IMR-90 (cell line): ENCODE data around the gene TMEM184B. TPM values are rescaled to one million over a fixed set of nuclear protein-coding genes. Genes with fewer than 3 reads are reported as not detected.

ENCODE experiments used
- ATAC-seq: fragments of 200-7000 bp; cut with Tn5 transposase; 2 replicates; pipeline ENCODE4 v1.9.1; 2020; ENCODE audit warnings: low read depth, mild to moderate bottlenecking, moderate library complexity
- BruUV-seq: library from RNA; stranded (reverse); fragments of 400-500 nt; replicated peaks from 2 replicates; lab custom pipeline; 2021; lab: Mats Ljungman, UMichigan
- CTCF ChIA-PET: fragments of 300-600 bp; formaldehyde crosslinking; extraction: SDS; loops from one replicate; lab custom pipeline; 2021; ENCODE audit warnings: antibody characterized with exemption; lab: Yijun Ruan, JAX
- POLR2A ChIA-PET: fragments of 300-600 bp; sonication (Branson Sonifier 250); formaldehyde crosslinking; loops from one replicate; lab custom pipeline; 2022; ENCODE audit warnings: antibody characterized with exemption; ENCODE audit not compliant: unreplicated experiment; lab: Charles Lee
- DNase-seq: peaks from one replicate; pipeline ENCODE4 v3.0.0; 2013
- H2AFZ ChIP-seq: replicated peaks from 2 replicates; pipeline ENCODE3; 2013; ENCODE audit warnings: low read length, mild to moderate bottlenecking; ENCODE audit not compliant: poor library complexity
- H2AK5ac ChIP-seq: 2 replicates; pipeline ENCODE4 v1.6.1; 2013; ENCODE audit warnings: low read depth, low read length, inconsistent platforms
- H2AK9ac ChIP-seq: replicated peaks from 2 replicates; pipeline ENCODE3; 2013; ENCODE audit warnings: mild to moderate bottlenecking, low read depth, low read length, moderate library complexity; ENCODE audit not compliant: poor library complexity
- H2BK120ac ChIP-seq: 2 replicates; pipeline ENCODE4 v1.6.1; 2013; ENCODE audit warnings: low read depth, low read length, inconsistent platforms
- H2BK15ac ChIP-seq: 3 replicates; pipeline ENCODE4 v1.6.1; 2013; ENCODE audit warnings: low read depth, low read length, inconsistent platforms
- H2BK20ac ChIP-seq: 2 replicates; pipeline ENCODE4 v1.6.1; 2013; ENCODE audit warnings: low read depth, mild to moderate bottlenecking, inconsistent platforms, low read length, moderate library complexity
- H2BK5ac ChIP-seq: 2 replicates; pipeline ENCODE4 v1.6.1; 2013; ENCODE audit warnings: mild to moderate bottlenecking, low read depth, low read length, inconsistent platforms; ENCODE audit not compliant: poor library complexity, severe bottlenecking
- H3K14ac ChIP-seq: replicated peaks from 2 replicates; pipeline ENCODE4 v1.6.1; 2013; ENCODE audit warnings: low read depth, low read length, inconsistent platforms
- H3K18ac ChIP-seq: 2 replicates; pipeline ENCODE4 v1.6.1; 2013; ENCODE audit warnings: low read depth, low read length, control low read depth
- H3K23ac ChIP-seq: 2 replicates; pipeline ENCODE4 v1.6.1; 2013; ENCODE audit warnings: low read depth, low read length, inconsistent platforms
- H3K27ac ChIP-seq: 2 replicates; pipeline ENCODE4 v1.5.1; 2013; ENCODE audit warnings: mild to moderate bottlenecking, control low read depth, low read length; ENCODE audit not compliant: insufficient read depth
- H3K27me3 ChIP-seq: 2 replicates; pipeline ENCODE4 v1.6.1; 2013; ENCODE audit warnings: low read length; ENCODE audit not compliant: control insufficient read depth, insufficient read depth
- H3K36me3 ChIP-seq: 2 replicates; pipeline ENCODE4 v1.6.1; 2013; ENCODE audit warnings: low read length, mixed read lengths; ENCODE audit not compliant: control insufficient read depth, insufficient read depth
- H3K4ac ChIP-seq: 2 replicates; pipeline ENCODE4 v1.6.1; 2013; ENCODE audit warnings: low read depth, low read length, inconsistent platforms
- H3K4me1 ChIP-seq: 2 replicates; pipeline ENCODE4 v1.6.1; 2013; ENCODE audit warnings: low read length, mixed read lengths; ENCODE audit not compliant: control insufficient read depth, insufficient read depth
- H3K4me2 ChIP-seq: 2 replicates; pipeline ENCODE4 v1.6.1; 2013; ENCODE audit warnings: low read depth, mild to moderate bottlenecking, control low read depth, low read length, moderate library complexity
- H3K4me3 ChIP-seq: 2 replicates; pipeline ENCODE4 v1.5.1; 2013; ENCODE audit warnings: low read depth, mild to moderate bottlenecking, control low read depth, low read length, moderate library complexity; ENCODE audit not compliant: insufficient read depth
- H3K56ac ChIP-seq: 2 replicates; pipeline ENCODE4 v1.6.1; 2013; ENCODE audit warnings: low read length, inconsistent platforms; ENCODE audit not compliant: insufficient read depth; ENCODE audit errors: extremely low read depth
- H3K79me1 ChIP-seq, 2 experiments: 2 replicates each; pipeline ENCODE4 v1.6.1; 2013; ENCODE audit warnings: low read length in 2 of 2, inconsistent platforms in 1 of 2, low read depth in 1 of 2
- H3K9ac ChIP-seq: 2 replicates; pipeline ENCODE4 v1.6.1; 2013; ENCODE audit warnings: low read depth, low read length, control low read depth
- H3K9me1 ChIP-seq: 2 replicates; pipeline ENCODE4 v1.6.1; 2013; ENCODE audit warnings: low read length, inconsistent platforms; ENCODE audit not compliant: insufficient read depth
- H3K9me3 ChIP-seq: 2 replicates; pipeline ENCODE4 v1.6.1; 2013; ENCODE audit warnings: low read length; ENCODE audit not compliant: control insufficient read depth, insufficient read depth
- H4K20me1 ChIP-seq: 2 replicates; pipeline ENCODE4 v1.6.1; 2013; ENCODE audit warnings: low read length, inconsistent platforms; ENCODE audit not compliant: insufficient read depth
- H4K5ac ChIP-seq: 2 replicates; pipeline ENCODE4 v1.6.1; 2013; ENCODE audit warnings: mild to moderate bottlenecking, low read depth, low read length, control low read depth
- H4K8ac ChIP-seq, 2 experiments: 2 replicates each; pipeline ENCODE4 v1.6.1; 2013; ENCODE audit warnings: low read depth in 2 of 2, low read length in 2 of 2, control low read depth in 1 of 2, inconsistent platforms in 1 of 2
- H4K91ac ChIP-seq: 2 replicates; pipeline ENCODE4 v1.6.1; 2013; ENCODE audit warnings: low read depth, low read length, inconsistent platforms; ENCODE audit not compliant: insufficient read depth
- CEBPB ChIP-seq: IDR thresholded peaks from 2 replicates; pipeline ENCODE4 v1.6.1; 2012; ENCODE audit warnings: low read depth, low read length, improper control_type of control experiment
- CTCF ChIP-seq: conservative IDR thresholded peaks from 2 replicates; pipeline ENCODE4 v1.5.1; 2012; ENCODE audit warnings: mild to moderate bottlenecking, low read depth, low read length, improper control_type of control experiment
- MAZ ChIP-seq: IDR thresholded peaks from 2 replicates; pipeline ENCODE4 v1.6.1; 2012; ENCODE audit warnings: low read depth, mild to moderate bottlenecking, low read length, improper control_type of control experiment, moderate library complexity, borderline replicate concordance
- NFE2L2 ChIP-seq: fragments of 150-350 bp; IDR thresholded peaks from 2 replicates; pipeline ENCODE4 v1.6.1; 2016; ENCODE audit warnings: low read depth, mild to moderate bottlenecking, low read length
- POLR2A ChIP-seq: IDR thresholded peaks from 2 replicates; pipeline ENCODE4 v1.6.1; 2012; ENCODE audit warnings: mild to moderate bottlenecking, low read depth, low read length
- RCOR1 ChIP-seq: IDR thresholded peaks from 2 replicates; pipeline ENCODE4 v1.6.1; 2012; ENCODE audit warnings: mild to moderate bottlenecking, low read length, improper control_type of control experiment; ENCODE audit not compliant: insufficient replicate concordance
- SMC3 ChIP-seq: fragments of 150-350 bp; IDR thresholded peaks from 2 replicates; pipeline ENCODE4 v1.6.1; 2016; ENCODE audit warnings: low read depth, mild to moderate bottlenecking, antibody characterized with exemption, low read length, moderate library complexity
- USF2 ChIP-seq: fragments of 150-350 bp; IDR thresholded peaks from 2 replicates; pipeline ENCODE4 v1.6.1; 2017; ENCODE audit warnings: mild to moderate bottlenecking, antibody characterized with exemption, low read length, low read depth
- WGBS, 2 experiments: methylation state at CpG; one replicate each; pipeline versions ENCODE4 v1.1.5 to v1.1.7; 2013; ENCODE audit warnings: missing lambda C conversion rate in 2 of 2; ENCODE audit not compliant: insufficient read length in 1 of 2; ENCODE audit errors: extremely low coverage in 2 of 2; 5-methylcytosine and 5-hydroxymethylcytosine counted together
- dilution Hi-C: fragments of 300-500 bp; cut with HindIII; formaldehyde crosslinking; loops from one replicate; pipeline ENCODE4 v1.14.3; 2018; ENCODE audit warnings: low sequenced_read_pairs; ENCODE audit not compliant: unreplicated experiment
- in situ Hi-C: fragments of 300-500 bp; cut with MboI; formaldehyde crosslinking; loops from 3 replicates; pipeline ENCODE4 v1.14.3; 2019; ENCODE audit warnings: low sequenced_read_pairs, inconsistent platforms, mixed read lengths
- intact Hi-C: fragments of 100-400 bp; cut with micrococcal nuclease; formaldehyde crosslinking; loops from 2 replicates; pipeline ENCODE4 v1.10.0; 2022
- polyA plus RNA-seq, 3 experiments: library from polyadenylated mRNA; depleted of rRNA; stranded (reverse); fragments of >200 nt; gene quantifications; 2 replicates each; pipeline ENCODE4 v1.2.3, GENCODE V29; 2012; ENCODE audit warnings: low replicate concordance in 1 of 3
- total RNA-seq: library from RNA; depleted of rRNA; stranded (reverse); fragments of >200 nt; gene quantifications from 2 replicates; pipeline ENCODE4 v1.2.3, GENCODE V29; 2012

The TMEM184B gene
- total and polyA plus RNA-seq, 2 of the 4 experiments (the other 2 are of a cell fraction) = 9.1 to 81.1 TPM

GRCh38 chr22:38221407-38221806, 51.4 kb downstream of the TMEM184B start (continued):
- TF ChIP-seq MAZ (no peak), RCOR1 (no peak), CEBPB (no peak), POLR2A (no peak)

GRCh38 chr22:38220653-38221386, 52.0 kb downstream of the TMEM184B start:
- Histone ChIP-seq H3K56ac (no peak overlapping the region), H3K23ac (no peak overlapping the region), H4K5ac (no peak overlapping the region), H3K9ac (no peak overlapping the region), H3K14ac (no peak overlapping the region), H3K4me2 (no peak overlapping the region), H4K8ac (no peak overlapping the region), H2BK15ac (no peak overlapping the region), H3K27ac (peak overlapping the region; percentile 32; the same call in 1 of the 2 replicates), H2AK9ac (peak overlapping the region; percentile 58), H3K4me1 (peaks cover 17% of the 10 kb centered on the region), H3K36me3 (peaks cover 48% of the 10 kb centered on the region), H3K79me1 (peaks cover 9 to 40% of the 10 kb centered on the region in 2 experiments), H2BK20ac (no peak overlapping the region), H2AK5ac (peak overlapping the region; percentile 24), H3K9me1 (peaks cover 9% of the 10 kb centered on the region), H2AFZ (no peak overlapping the region), H3K4ac (peak overlapping the region; percentile 98), H3K18ac (no peak overlapping the region), H2BK5ac (peak overlapping the region; percentile 40), H3K27me3 (no peaks in the 10 kb centered on the region), H3K4me3 (no peak overlapping the region), H4K20me1 (no peaks in the 10 kb centered on the region), H4K91ac (peak overlapping the region; percentile 99), H3K9me3 (no peaks in the 10 kb centered on the region), H2BK120ac (peak overlapping the region; percentile 98; the same call in 1 of the 2 replicates)
- 78% methylated on average over 8 of the region's 22 CpGs; no CpG with 5 or more reads in 1 of the 2 experiments for WGBS, 2 experiments
- intact Hi-C loops = no loop called here
- in situ Hi-C loops = no loop called here
- POLR2A ChIA-PET = no interaction called here
- dilution Hi-C loops = no loop called here
- TF ChIP-seq CEBPB (no peak), SMC3 (no peak), USF2 (no peak), MAZ (no peak), NFE2L2 (no peak), RCOR1 (no peak), CTCF (no peak)
- DNase-seq (no peak), ATAC-seq (no peak)
- CTCF ChIA-PET = interaction anchor here (0.6 kb wide), 1 partner anchor 23 kb away, joined by 3 read pairs; no protein-coding TSS in a partner anchor
- no TSS peak for BruUV-seq
